NCI-H2107 treated with DMSO at 0.1 percent for 48 hours (cell line): ENCODE data around the gene DNAJB8.
A peak's percentile ranks its signal among the peaks of the same experiment; 100 is the strongest.

ENCODE experiments used
- DNase-seq: peaks from one replicate; lab custom pipeline; 2025; ENCODE audit not compliant: unreplicated experiment; lab: John Stamatoyannopoulos, UW

The DNAJB8 gene

GRCh38 chr3:128494367-128494650 is 27.6 kb upstream of the DNAJB8 start:
- no peak for DNase-seq

GRCh38 chr3:128493570-128494366 is 27.1 kb upstream of the DNAJB8 start:
- no peak for DNase-seq

- no peak for DNase-seq
Observed at GRCh38 chr3:128492671-128493569, 26.2 kb upstream of the DNAJB8 start, which contains the start of gene GATA2. GATA2 (minus strand) TSS chr3:128493201; CDS start chr3:128487031, 6,170 bp downstream.

- DNase-seq, result no peak
Observed at GRCh38 chr3:128491941-128492670, 25.4 kb upstream of the DNAJB8 start.

- no peak for DNase-seq
Observed at GRCh38 chr3:128491691-128491940, 24.9 kb upstream of the DNAJB8 start.

GRCh38 chr3:128490915-128491690 is 24.4 kb upstream of the DNAJB8 start:
- no peak for DNase-seq

GRCh38 chr3:128490650-128490914 is 23.9 kb upstream of the DNAJB8 start:
- DNase-seq, result no peak

GRCh38 chr3:128489927-128490649 is 23.4 kb upstream of the DNAJB8 start:
- DNase-seq, result no peak

GRCh38 chr3:128489674-128489926 is 22.9 kb upstream of the DNAJB8 start:
- no peak for DNase-seq

GRCh38 chr3:128488991-128489673 is 22.4 kb upstream of the DNAJB8 start:
- DNase-seq, result no peak

GRCh38 chr3:128488636-128488990 is 21.9 kb upstream of the DNAJB8 start:
- DNase-seq, result no peak

- DNase-seq, result peak; percentile 14
Observed at GRCh38 chr3:128487813-128488635, 21.3 kb upstream of the DNAJB8 start.

GRCh38 chr3:128487538-128487812 is 20.8 kb upstream of the DNAJB8 start:
- no peak for DNase-seq

- no peak for DNase-seq
Observed at GRCh38 chr3:128486681-128487537, 20.2 kb upstream of the DNAJB8 start.

- DNase-seq, result no peak
Observed at GRCh38 chr3:128486205-128486628, 19.5 kb upstream of the DNAJB8 start.

- DNase-seq, result no peak
Observed at GRCh38 chr3:128485282-128486204, 18.9 kb upstream of the DNAJB8 start.

GRCh38 chr3:128484404-128485281 is 18.0 kb upstream of the DNAJB8 start:
- no peak for DNase-seq
